K562 (cell line): Measurements from ENCODE around the gene ZSCAN21. TPM values are rescaled to one million over a fixed set of nuclear protein-coding genes. Genes with fewer than 3 reads are reported as not detected.
A peak's percentile ranks its signal among the peaks of the same experiment; 100 is the strongest.

Source experiments
- CAMTA2 ChIP-seq: fragments of 250-450 bp; sonication (Bioruptor Pico); conservative IDR thresholded peaks from 2 replicates; pipeline ENCODE4 v1.5.1; 2022
- GABPB2 ChIP-seq: fragments of 250-450 bp; sonication (Bioruptor Pico); conservative IDR thresholded peaks from 2 replicates; pipeline ENCODE4 v1.5.1; 2021; ENCODE audit warnings: mild to moderate bottlenecking
- HDAC1 ChIP-seq, 2 experiments: fragments of 450-650 bp; IDR thresholded peaks; 2 replicates each; pipeline ENCODE4 v1.6.1; 2016 to 2017; ENCODE audit warnings: inconsistent platforms in 1 of 2, mild to moderate bottlenecking in 1 of 2, moderate library complexity in 1 of 2
- HDAC8 ChIP-seq: fragments of 450-650 bp; IDR thresholded peaks from 2 replicates; pipeline ENCODE4 v1.6.1; 2016; ENCODE audit warnings: mild to moderate bottlenecking, missing genetic modification characterization, moderate library complexity, missing compliant biosample characterization
- KDM4B ChIP-seq, 2 experiments: fragments of 450-650 bp in 1 of 2; sonication (generic) in 1 of 2; IDR thresholded peaks; 2 replicates each; pipeline ENCODE4 v1.6.1; 2016 to 2017; ENCODE audit warnings: borderline replicate concordance in 2 of 2, antibody characterized with exemption in 1 of 2, low read depth in 1 of 2, mild to moderate bottlenecking in 1 of 2
- RBFOX2 ChIP-seq: fragments of 200-400 bp; formaldehyde crosslinking; IDR thresholded peaks from 2 replicates; pipeline ENCODE4 v1.6.1; 2017; ENCODE audit warnings: low read depth, mild to moderate bottlenecking, low read length, moderate library complexity
- WHSC1 ChIP-seq: IDR thresholded peaks from one replicate; pipeline ENCODE4 v1.6.1; 2012; ENCODE audit warnings: low read length, control low read depth, inconsistent platforms
- ZFX ChIP-seq: sonication (generic); formaldehyde crosslinking; IDR thresholded peaks from 2 replicates; pipeline ENCODE4 v1.8.0; 2022; ENCODE audit warnings: mild to moderate bottlenecking, missing genetic modification reagents, moderate library complexity
- ZNF583 ChIP-seq: fragments of 250-450 bp; sonication (Bioruptor Pico); IDR thresholded peaks from 2 replicates; pipeline ENCODE4 v1.4.0; 2020
- polyA plus RNA-seq, 8 experiments: library from polyadenylated mRNA; depleted of rRNA in 4 of 8; stranded (reverse) in 5 of 8; unstranded in 3 of 8; fragments of >200 nt; fragmentation: Nextera tagmentation in 2 of 8; fragmentation: Illumina TruSeq in 1 of 8; extraction: Ambion mirVana in 2 of 8; extraction: Trizol in 1 of 8; gene quantifications; 2 replicates each; pipeline versions ENCODE4 v1.2.1 to v1.2.3, GENCODE V29; 2011 to 2014; ENCODE audit warnings: inconsistent platforms in 1 of 8, missing spikeins in 1 of 8
- total RNA-seq, 7 experiments: library from RNA; depleted of rRNA in 6 of 7; stranded (reverse); fragments of >200 nt in 6 of 7; fragmentation: Illumina TruSeq in 2 of 7; extraction: Trizol in 2 of 7; gene quantifications; 2 replicates each; pipeline versions ENCODE4 v1.2.1 to v1.2.3, GENCODE V29; 2011 to 2021; ENCODE audit warnings: low replicate concordance in 1 of 7
- TF ChIP-seq, protein P1 (sequence below): fragments of 200-400 bp; formaldehyde crosslinking; IDR thresholded peaks from 2 replicates; pipeline ENCODE4 v1.6.1; 2017; ENCODE audit warnings: mild to moderate bottlenecking, low read depth, low read length, moderate library complexity
- TF ChIP-seq, protein P2 (sequence below): fragments of 250-450 bp; sonication (Bioruptor Pico); IDR thresholded peaks from 2 replicates; pipeline ENCODE4 v1.8.0; 2022; ENCODE audit warnings: moderate library complexity, mild to moderate bottlenecking, inconsistent platforms
- TF ChIP-seq, protein P3 (sequence below): sonication (generic); formaldehyde crosslinking; IDR thresholded peaks from 2 replicates; pipeline ENCODE4 v1.8.1; 2023; ENCODE audit warnings: mild to moderate bottlenecking, missing genetic modification reagents
- TF ChIP-seq, protein P4 (sequence below): fragments of 250-450 bp; sonication (Bioruptor Pico); IDR thresholded peaks from 2 replicates; pipeline ENCODE4 v1.5.0; 2020; ENCODE audit warnings: mild to moderate bottlenecking
- TF ChIP-seq, protein P5 (sequence below): fragments of 450-650 bp; conservative IDR thresholded peaks from 2 replicates; pipeline ENCODE4 v1.6.1; 2016; ENCODE audit warnings: missing genetic modification characterization, low read depth, mild to moderate bottlenecking, missing compliant biosample characterization, moderate library complexity
- TF ChIP-seq, protein P6 (sequence below): fragments of 200-800 bp; sonication (Bioruptor generic); IDR thresholded peaks from 2 replicates; pipeline ENCODE4 v1.6.1; 2017; ENCODE audit warnings: missing genetic modification characterization, missing compliant biosample characterization

Gene ZSCAN21
- total and polyA plus RNA-seq, 9 of the 15 experiments (the other 6 are each of a cell fraction or from before 2014, with no cell fraction given): 5.9 to 15.5 (median 13.2) TPM

DNA sequence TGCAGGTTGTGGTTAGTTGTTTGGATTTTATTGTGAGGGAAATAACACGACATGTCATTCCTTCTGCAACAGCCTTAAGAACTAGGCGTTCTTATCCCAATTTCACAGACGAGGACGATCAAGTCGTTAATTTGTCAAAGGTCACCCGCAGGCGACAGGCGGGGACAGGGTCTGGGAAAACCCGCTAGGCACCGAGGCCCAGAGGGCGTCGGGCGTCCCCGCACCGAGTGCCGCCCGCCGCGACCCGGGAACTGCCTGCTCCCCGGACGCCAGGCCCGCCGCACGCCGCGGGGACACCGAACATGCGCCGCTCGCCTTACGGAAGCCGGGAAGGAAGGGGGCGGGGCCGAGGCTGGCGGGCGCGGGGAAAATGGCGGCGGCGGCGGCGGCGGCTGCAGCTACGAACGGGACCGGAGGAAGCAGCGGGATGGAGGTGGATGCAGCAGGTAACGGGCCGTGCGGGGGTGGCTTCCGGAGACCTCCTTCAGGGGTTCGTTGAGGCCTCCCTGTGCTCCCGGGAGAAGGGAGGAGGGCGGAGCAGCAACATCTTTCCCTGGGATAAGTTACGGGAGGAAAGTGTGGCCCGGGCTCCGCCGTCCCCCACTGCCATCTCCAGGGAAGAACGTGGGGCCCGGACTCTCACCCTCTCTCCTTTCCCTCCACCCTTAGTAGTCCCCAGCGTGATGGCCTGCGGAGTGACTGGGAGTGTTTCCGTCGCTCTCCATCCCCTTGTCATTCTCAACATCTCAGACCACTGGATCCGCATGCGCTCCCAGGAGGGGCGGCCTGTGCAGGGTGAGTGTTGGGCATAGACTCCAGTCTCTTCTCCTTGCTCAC lies 39.3 kb downstream of the ZSCAN21 start, which contains the start of gene COPS6 (continued):
- TF ChIP-seq, protein P1, sequence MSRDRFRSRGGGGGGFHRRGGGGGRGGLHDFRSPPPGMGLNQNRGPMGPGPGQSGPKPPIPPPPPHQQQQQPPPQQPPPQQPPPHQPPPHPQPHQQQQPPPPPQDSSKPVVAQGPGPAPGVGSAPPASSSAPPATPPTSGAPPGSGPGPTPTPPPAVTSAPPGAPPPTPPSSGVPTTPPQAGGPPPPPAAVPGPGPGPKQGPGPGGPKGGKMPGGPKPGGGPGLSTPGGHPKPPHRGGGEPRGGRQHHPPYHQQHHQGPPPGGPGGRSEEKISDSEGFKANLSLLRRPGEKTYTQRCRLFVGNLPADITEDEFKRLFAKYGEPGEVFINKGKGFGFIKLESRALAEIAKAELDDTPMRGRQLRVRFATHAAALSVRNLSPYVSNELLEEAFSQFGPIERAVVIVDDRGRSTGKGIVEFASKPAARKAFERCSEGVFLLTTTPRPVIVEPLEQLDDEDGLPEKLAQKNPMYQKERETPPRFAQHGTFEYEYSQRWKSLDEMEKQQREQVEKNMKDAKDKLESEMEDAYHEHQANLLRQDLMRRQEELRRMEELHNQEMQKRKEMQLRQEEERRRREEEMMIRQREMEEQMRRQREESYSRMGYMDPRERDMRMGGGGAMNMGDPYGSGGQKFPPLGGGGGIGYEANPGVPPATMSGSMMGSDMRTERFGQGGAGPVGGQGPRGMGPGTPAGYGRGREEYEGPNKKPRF: no peak
- TF ChIP-seq, protein P2, sequence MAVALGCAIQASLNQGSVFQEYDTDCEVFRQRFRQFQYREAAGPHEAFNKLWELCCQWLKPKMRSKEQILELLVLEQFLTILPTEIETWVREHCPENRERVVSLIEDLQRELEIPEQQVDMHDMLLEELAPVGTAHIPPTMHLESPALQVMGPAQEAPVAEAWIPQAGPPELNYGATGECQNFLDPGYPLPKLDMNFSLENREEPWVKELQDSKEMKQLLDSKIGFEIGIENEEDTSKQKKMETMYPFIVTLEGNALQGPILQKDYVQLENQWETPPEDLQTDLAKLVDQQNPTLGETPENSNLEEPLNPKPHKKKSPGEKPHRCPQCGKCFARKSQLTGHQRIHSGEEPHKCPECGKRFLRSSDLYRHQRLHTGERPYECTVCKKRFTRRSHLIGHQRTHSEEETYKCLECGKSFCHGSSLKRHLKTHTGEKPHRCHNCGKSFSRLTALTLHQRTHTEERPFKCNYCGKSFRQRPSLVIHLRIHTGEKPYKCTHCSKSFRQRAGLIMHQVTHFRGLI (CRISPR knock-in tag): 0 out of 2 replicates have a peak, but pooled peaks have one; percentile 40
- TF ChIP-seq CAMTA2 (CRISPR knock-in tag) (0 out of 2 replicates have a peak, but pooled peaks have one; percentile 8), HDAC8 (peak; percentile 82), KDM4B (IDR thresholded peaks at IDR 0.05; ENCODE audit: borderline replicate concordance in 2 of 2, low read depth in 1 of 2) (0 out of 4 replicates have a peak, but pooled peaks of 1 of the 2 experiments have one; percentile 27), ZNF583 (CRISPR knock-in tag) (peak; percentile 74), WHSC1 (no peak), RBFOX2 (peak; percentile 99), ZFX (CRISPR knock-in tag) (peak; percentile 98), HDAC1 (IDR thresholded peaks at IDR 0.05) (peak in 1 of 2 experiments; percentile 79; a peak in 2 of 4 replicates), GABPB2 (CRISPR knock-in tag) (no peak)
- TF ChIP-seq, protein P3, sequence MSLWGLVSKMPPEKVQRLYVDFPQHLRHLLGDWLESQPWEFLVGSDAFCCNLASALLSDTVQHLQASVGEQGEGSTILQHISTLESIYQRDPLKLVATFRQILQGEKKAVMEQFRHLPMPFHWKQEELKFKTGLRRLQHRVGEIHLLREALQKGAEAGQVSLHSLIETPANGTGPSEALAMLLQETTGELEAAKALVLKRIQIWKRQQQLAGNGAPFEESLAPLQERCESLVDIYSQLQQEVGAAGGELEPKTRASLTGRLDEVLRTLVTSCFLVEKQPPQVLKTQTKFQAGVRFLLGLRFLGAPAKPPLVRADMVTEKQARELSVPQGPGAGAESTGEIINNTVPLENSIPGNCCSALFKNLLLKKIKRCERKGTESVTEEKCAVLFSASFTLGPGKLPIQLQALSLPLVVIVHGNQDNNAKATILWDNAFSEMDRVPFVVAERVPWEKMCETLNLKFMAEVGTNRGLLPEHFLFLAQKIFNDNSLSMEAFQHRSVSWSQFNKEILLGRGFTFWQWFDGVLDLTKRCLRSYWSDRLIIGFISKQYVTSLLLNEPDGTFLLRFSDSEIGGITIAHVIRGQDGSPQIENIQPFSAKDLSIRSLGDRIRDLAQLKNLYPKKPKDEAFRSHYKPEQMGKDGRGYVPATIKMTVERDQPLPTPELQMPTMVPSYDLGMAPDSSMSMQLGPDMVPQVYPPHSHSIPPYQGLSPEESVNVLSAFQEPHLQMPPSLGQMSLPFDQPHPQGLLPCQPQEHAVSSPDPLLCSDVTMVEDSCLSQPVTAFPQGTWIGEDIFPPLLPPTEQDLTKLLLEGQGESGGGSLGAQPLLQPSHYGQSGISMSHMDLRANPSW: peak; percentile 54; the same call in 1 of the 2 replicates
- TF ChIP-seq, protein P4, sequence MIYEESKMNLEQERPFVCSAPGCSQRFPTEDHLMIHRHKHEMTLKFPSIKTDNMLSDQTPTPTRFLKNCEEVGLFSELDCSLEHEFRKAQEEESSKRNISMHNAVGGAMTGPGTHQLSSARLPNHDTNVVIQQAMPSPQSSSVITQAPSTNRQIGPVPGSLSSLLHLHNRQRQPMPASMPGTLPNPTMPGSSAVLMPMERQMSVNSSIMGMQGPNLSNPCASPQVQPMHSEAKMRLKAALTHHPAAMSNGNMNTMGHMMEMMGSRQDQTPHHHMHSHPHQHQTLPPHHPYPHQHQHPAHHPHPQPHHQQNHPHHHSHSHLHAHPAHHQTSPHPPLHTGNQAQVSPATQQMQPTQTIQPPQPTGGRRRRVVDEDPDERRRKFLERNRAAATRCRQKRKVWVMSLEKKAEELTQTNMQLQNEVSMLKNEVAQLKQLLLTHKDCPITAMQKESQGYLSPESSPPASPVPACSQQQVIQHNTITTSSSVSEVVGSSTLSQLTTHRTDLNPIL (CRISPR knock-in tag): no peak
- TF ChIP-seq, protein P5, sequence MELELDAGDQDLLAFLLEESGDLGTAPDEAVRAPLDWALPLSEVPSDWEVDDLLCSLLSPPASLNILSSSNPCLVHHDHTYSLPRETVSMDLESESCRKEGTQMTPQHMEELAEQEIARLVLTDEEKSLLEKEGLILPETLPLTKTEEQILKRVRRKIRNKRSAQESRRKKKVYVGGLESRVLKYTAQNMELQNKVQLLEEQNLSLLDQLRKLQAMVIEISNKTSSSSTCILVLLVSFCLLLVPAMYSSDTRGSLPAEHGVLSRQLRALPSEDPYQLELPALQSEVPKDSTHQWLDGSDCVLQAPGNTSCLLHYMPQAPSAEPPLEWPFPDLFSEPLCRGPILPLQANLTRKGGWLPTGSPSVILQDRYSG (tag): peak; percentile 92
- TF ChIP-seq, protein P6, sequence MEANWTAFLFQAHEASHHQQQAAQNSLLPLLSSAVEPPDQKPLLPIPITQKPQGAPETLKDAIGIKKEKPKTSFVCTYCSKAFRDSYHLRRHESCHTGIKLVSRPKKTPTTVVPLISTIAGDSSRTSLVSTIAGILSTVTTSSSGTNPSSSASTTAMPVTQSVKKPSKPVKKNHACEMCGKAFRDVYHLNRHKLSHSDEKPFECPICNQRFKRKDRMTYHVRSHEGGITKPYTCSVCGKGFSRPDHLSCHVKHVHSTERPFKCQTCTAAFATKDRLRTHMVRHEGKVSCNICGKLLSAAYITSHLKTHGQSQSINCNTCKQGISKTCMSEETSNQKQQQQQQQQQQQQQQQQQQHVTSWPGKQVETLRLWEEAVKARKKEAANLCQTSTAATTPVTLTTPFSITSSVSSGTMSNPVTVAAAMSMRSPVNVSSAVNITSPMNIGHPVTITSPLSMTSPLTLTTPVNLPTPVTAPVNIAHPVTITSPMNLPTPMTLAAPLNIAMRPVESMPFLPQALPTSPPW: peak; percentile 81
